HG02885 (cell line): Measurements from ENCODE around the gene CALML3.

ENCODE experiments used
- ATAC-seq: cut with Tn5 transposase; IDR thresholded peaks from one replicate; pipeline ENCODE4 v1.9.1; 2021; ENCODE audit warnings: mild to moderate bottlenecking; ENCODE audit not compliant: unreplicated experiment, poor library complexity

The CALML3 gene

GRCh38 chr10:5522913-5523560 is 1.7 kb upstream of the CALML3 start:
- no peak for ATAC-seq

- ATAC-seq, result no peak
Observed at GRCh38 chr10:5523796-5524574, 776 bp upstream of the CALML3 start.

GRCh38 chr10:5525561-5526341 is 990 bp downstream of the CALML3 start:
- ATAC-seq, result no peak

- no peak for ATAC-seq
Observed at GRCh38 chr10:5526691-5527331, 2.0 kb downstream of the CALML3 start.

- no peak for ATAC-seq
Observed at GRCh38 chr10:5527332-5528200, 2.8 kb downstream of the CALML3 start.

GRCh38 chr10:5528989-5529701 is 4.4 kb downstream of the CALML3 start:
- no peak for ATAC-seq

- no peak for ATAC-seq
Observed at GRCh38 chr10:5529702-5530411, 5.1 kb downstream of the CALML3 start.

- no peak for ATAC-seq
Observed at GRCh38 chr10:5530412-5530806, 5.6 kb downstream of the CALML3 start.

GRCh38 chr10:5530846-5531557 is 6.2 kb downstream of the CALML3 start:
- ATAC-seq, result no peak

GRCh38 chr10:5531558-5532306 is 7.0 kb downstream of the CALML3 start:
- no peak for ATAC-seq

GRCh38 chr10:5532307-5532605 is 7.5 kb downstream of the CALML3 start:
- ATAC-seq, result no peak

GRCh38 chr10:5532618-5533097 is 7.9 kb downstream of the CALML3 start:
- ATAC-seq, result no peak

GRCh38 chr10:5533098-5533731 is 8.5 kb downstream of the CALML3 start:
- no peak for ATAC-seq

- no peak for ATAC-seq
Observed at GRCh38 chr10:5534051-5534821, 9.5 kb downstream of the CALML3 start.

GRCh38 chr10:5534880-5535856 is 10.4 kb downstream of the CALML3 start:
- no peak for ATAC-seq
